PC-9 (cell line): Measurements from ENCODE around the gene CAMK2N1. TPM values are rescaled to one million over a fixed set of nuclear protein-coding genes. Genes with fewer than 3 reads are reported as not detected.
A peak's percentile ranks its signal among the peaks of the same experiment; 100 is the strongest.

Experiments used
- BruUV-seq: library from RNA; stranded (reverse); fragments of 400-500 nt; replicated peaks from 2 replicates; lab custom pipeline; 2021; lab: Mats Ljungman, UMichigan
- CTCF ChIA-PET: fragments of 300-600 bp; sonication (Branson Sonifier 250); formaldehyde crosslinking; loops from one replicate; lab custom pipeline; 2022; ENCODE audit warnings: antibody characterized with exemption; lab: Charles Lee
- POLR2A ChIA-PET: fragments of 300-600 bp; sonication (Branson Sonifier 250); formaldehyde crosslinking; loops from one replicate; lab custom pipeline; 2022; ENCODE audit warnings: antibody characterized with exemption; ENCODE audit not compliant: unreplicated experiment; lab: Charles Lee
- DNase-seq, 2 experiments: peaks; one replicate each; pipeline versions ENCODE4 v3.0.0 to v3.0.0-alpha.2; 2015 to 2022; ENCODE audit warnings: mixed read lengths in 1 of 2
- H2AFZ ChIP-seq: fragments of 200-600 bp; sonication (generic); 2 replicates; pipeline ENCODE4 v1.8.1; 2017; ENCODE audit warnings: antibody characterized with exemption
- H3F3A ChIP-seq: fragments of 200-600 bp; sonication (generic); 2 replicates; pipeline ENCODE4 v1.8.1; 2017; ENCODE audit warnings: antibody characterized with exemption, mild to moderate bottlenecking, low read depth; ENCODE audit not compliant: insufficient read depth
- H3K27ac ChIP-seq: fragments of 200-600 bp; sonication (generic); 2 replicates; pipeline ENCODE4 v1.6.1; 2016; ENCODE audit warnings: mixed run types
- H3K27me3 ChIP-seq: fragments of 200-600 bp; sonication (generic); 2 replicates; pipeline ENCODE4 v1.6.1; 2016; ENCODE audit warnings: low read depth, mixed run types; ENCODE audit not compliant: insufficient read depth
- H3K36me3 ChIP-seq: fragments of 200-600 bp; sonication (generic); 2 replicates; pipeline ENCODE4 v1.6.1; 2016; ENCODE audit warnings: low read depth, mixed run types
- H3K4me1 ChIP-seq: fragments of 200-600 bp; sonication (generic); replicated peaks from 2 replicates; pipeline ENCODE4 v1.6.1; 2016; ENCODE audit warnings: mixed run types; ENCODE audit not compliant: insufficient read depth
- H3K4me2 ChIP-seq: fragments of 200-600 bp; sonication (generic); 2 replicates; pipeline ENCODE4 v1.6.1; 2017; ENCODE audit warnings: mixed run types
- H3K4me3 ChIP-seq: fragments of 200-600 bp; sonication (generic); 2 replicates; pipeline ENCODE4 v1.6.1; 2016; ENCODE audit warnings: mixed run types
- H3K79me2 ChIP-seq: fragments of 200-600 bp; sonication (generic); 2 replicates; pipeline ENCODE4 v1.6.1; 2017; ENCODE audit warnings: low read depth, mixed run types
- H3K9me2 ChIP-seq: fragments of 200-600 bp; sonication (generic); 2 replicates; pipeline ENCODE4 v1.8.1; 2017; ENCODE audit warnings: mild to moderate bottlenecking; ENCODE audit not compliant: insufficient read depth
- H3K9me3 ChIP-seq: fragments of 200-600 bp; sonication (generic); 2 replicates; pipeline ENCODE4 v1.8.1; 2016; ENCODE audit warnings: low read depth; ENCODE audit not compliant: insufficient read depth
- H4K20me1 ChIP-seq: fragments of 200-600 bp; sonication (generic); 2 replicates; pipeline ENCODE4 v1.8.1; 2017; ENCODE audit not compliant: insufficient read depth
- EZH2 ChIP-seq: fragments of 200-600 bp; sonication (generic); IDR thresholded peaks from 2 replicates; pipeline ENCODE4 v1.8.0; 2017; ENCODE audit warnings: antibody characterized with exemption, low read depth
- intact Hi-C: fragments of 100-400 bp; cut with micrococcal nuclease; formaldehyde crosslinking; loops from one replicate; pipeline ENCODE4 v1.10.0; 2022; ENCODE audit not compliant: unreplicated experiment
- total RNA-seq: library from RNA; stranded (reverse); gene quantifications from 2 replicates; pipeline ENCODE4 v1.2.3, GENCODE V29; 2021
- TF ChIP-seq, protein P1 (sequence below): fragments of 200-600 bp; sonication (generic); conservative IDR thresholded peaks from 2 replicates; pipeline ENCODE4 v1.6.1; 2017; ENCODE audit warnings: mixed run types, antibody characterized with exemption, mild to moderate bottlenecking, moderate library complexity

CAMK2N1 gene
- total RNA-seq, 1 experiment from 2014 or later: 34.9 TPM

DNA sequence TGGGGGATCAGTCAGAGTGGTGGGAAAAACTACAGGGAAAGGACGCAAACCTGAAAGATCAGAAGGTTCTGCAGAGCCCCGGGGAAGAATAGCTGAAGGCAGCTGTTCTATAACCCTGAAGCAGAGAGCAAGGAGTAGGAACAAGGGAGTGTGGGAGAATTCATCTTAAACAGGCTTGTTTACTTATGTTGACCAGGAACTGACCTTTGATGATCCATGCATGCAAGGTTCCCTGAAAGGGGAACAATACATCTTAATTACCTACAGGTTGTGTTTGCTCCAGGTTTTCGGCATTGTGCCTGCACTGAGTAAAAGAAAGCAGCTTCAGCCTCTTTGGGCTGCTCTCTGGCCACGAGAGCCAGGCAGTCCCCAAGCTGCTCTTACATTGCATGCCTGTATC is 47.6 kb upstream of the CAMK2N1 start:
- H3K79me2 ChIP-seq: no peaks in the 10 kb centered on the region
- H3K36me3 ChIP-seq: no peaks in the 10 kb centered on the region
- peaks cover 26% of the 10 kb centered on the region for H3K4me1 ChIP-seq
- H4K20me1 ChIP-seq: no peaks in the 10 kb centered on the region
- H3K27ac ChIP-seq: no peak overlapping the region
- BruUV-seq: no TSS peak
- H2AFZ ChIP-seq: no peak overlapping the region
- H3K9me3 ChIP-seq: no peaks in the 10 kb centered on the region
- no peaks in the 10 kb centered on the region for H3K9me2 ChIP-seq
- H3K4me2 ChIP-seq: peak overlapping the region; percentile 28
- POLR2A ChIA-PET: interaction anchor here (0.7 kb wide), 1 partner anchor 175 kb away, joined by 4 read pairs; no protein-coding TSS in a partner anchor
- no peaks in the 10 kb centered on the region for H3K27me3 ChIP-seq
- DNase-seq: peak in 1 of 2 experiments; percentile 54
- H3F3A ChIP-seq: peaks cover 10% of the 10 kb centered on the region
- intact Hi-C loops: no loop called here
- H3K4me3 ChIP-seq: no peak overlapping the region
- CTCF ChIA-PET: no interaction called here
- TF ChIP-seq, protein P1, sequence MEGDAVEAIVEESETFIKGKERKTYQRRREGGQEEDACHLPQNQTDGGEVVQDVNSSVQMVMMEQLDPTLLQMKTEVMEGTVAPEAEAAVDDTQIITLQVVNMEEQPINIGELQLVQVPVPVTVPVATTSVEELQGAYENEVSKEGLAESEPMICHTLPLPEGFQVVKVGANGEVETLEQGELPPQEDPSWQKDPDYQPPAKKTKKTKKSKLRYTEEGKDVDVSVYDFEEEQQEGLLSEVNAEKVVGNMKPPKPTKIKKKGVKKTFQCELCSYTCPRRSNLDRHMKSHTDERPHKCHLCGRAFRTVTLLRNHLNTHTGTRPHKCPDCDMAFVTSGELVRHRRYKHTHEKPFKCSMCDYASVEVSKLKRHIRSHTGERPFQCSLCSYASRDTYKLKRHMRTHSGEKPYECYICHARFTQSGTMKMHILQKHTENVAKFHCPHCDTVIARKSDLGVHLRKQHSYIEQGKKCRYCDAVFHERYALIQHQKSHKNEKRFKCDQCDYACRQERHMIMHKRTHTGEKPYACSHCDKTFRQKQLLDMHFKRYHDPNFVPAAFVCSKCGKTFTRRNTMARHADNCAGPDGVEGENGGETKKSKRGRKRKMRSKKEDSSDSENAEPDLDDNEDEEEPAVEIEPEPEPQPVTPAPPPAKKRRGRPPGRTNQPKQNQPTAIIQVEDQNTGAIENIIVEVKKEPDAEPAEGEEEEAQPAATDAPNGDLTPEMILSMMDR: no peak
- TF ChIP-seq EZH2: no peak

DNA sequence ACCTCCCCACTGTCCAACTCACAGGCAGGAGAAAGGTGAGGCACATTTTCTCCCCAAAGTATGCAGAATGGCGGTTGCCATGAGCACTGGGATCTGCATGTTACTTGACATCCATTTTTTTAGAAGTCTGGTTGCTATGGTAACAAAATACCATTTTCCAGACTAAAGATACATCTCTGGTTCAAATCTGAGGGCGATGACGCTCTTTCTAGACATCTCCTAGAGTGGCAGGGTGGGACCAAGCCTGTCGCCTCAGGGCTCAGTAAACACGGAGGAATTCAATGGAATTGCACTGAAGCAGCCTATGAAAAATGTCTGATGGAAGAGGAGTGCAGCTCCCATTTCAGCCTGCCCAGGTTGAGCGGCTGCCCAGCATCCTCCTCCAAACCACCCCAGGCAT is 44.9 kb upstream of the CAMK2N1 start:
- Histone ChIP-seq H3K79me2 (no peaks in the 10 kb centered on the region), H3K4me2 (no peak overlapping the region), H3K27ac (no peak overlapping the region), H3K36me3 (no peaks in the 10 kb centered on the region), H4K20me1 (no peaks in the 10 kb centered on the region), H3K27me3 (no peaks in the 10 kb centered on the region), H3K9me2 (no peaks in the 10 kb centered on the region), H3F3A (peaks cover 5% of the 10 kb centered on the region; the same call in 1 of the 2 replicates), H3K4me3 (no peak overlapping the region), H3K9me3 (no peaks in the 10 kb centered on the region), H3K4me1 (peaks cover 21% of the 10 kb centered on the region), H2AFZ (no peak overlapping the region)
- CTCF ChIA-PET: interaction anchor here (0.7 kb wide), 1 partner anchor 88 kb away, joined by 4 read pairs; no protein-coding TSS in a partner anchor
- POLR2A ChIA-PET: no interaction called here
- TF ChIP-seq EZH2: no peak
- TF ChIP-seq, protein P1: no peak
- DNase-seq: peak; percentile 66 to 87
- intact Hi-C loops: no loop called here
- no TSS peak for BruUV-seq

DNA sequence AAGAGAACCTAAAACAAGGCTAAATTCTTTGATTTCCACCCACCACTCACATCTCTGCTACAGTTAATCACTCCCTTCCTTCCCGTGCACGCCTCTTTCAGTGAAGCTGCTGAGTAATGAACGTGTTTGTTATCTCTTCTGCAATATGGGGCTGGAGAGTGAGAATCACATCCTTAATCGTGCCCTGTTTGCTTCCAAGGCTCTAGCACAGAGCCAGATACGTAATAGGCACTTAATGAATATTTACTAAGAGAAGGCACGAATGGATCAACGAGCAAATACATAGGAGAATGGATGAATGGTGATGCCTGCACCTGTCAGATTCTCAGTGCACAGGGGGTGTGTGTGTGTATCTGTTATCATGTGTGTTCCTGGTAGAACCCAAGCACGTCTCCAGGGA is 44.3 kb upstream of the CAMK2N1 start:
- no peaks in the 10 kb centered on the region for H3K36me3 ChIP-seq
- H3K4me1 ChIP-seq: peaks cover 21% of the 10 kb centered on the region
- H3K4me3 ChIP-seq: no peak overlapping the region
- no peak for TF ChIP-seq EZH2
- TF ChIP-seq, protein P1: no peak
- no peak for DNase-seq
- no peaks in the 10 kb centered on the region for H4K20me1 ChIP-seq
- no peak overlapping the region for H3K27ac ChIP-seq
- intact Hi-C loops: no loop called here
- H3K9me2 ChIP-seq: no peaks in the 10 kb centered on the region
- peaks cover 5% of the 10 kb centered on the region; the same call in 1 of the 2 replicates for H3F3A ChIP-seq
- no TSS peak for BruUV-seq
- ChIA-PET POLR2A (no interaction called here), CTCF (no interaction called here)
- H3K4me2 ChIP-seq: no peak overlapping the region
- no peaks in the 10 kb centered on the region for H3K79me2 ChIP-seq
- no peaks in the 10 kb centered on the region for H3K9me3 ChIP-seq
- H3K27me3 ChIP-seq: no peaks in the 10 kb centered on the region
- H2AFZ ChIP-seq: no peak overlapping the region
